B cell (primary cell): Measurements from ENCODE around the gene TBC1D10A. TPM values are rescaled to one million over a fixed set of nuclear protein-coding genes. Genes with fewer than 3 reads are reported as not detected.

ENCODE experiments used
- ATAC-seq: fragments of 200-7000 bp; cut with Tn5 transposase; one replicate; pipeline ENCODE4 v1.10.0; 2021; ENCODE audit warnings: low read depth, mild to moderate bottlenecking, moderate number of reproducible peaks, moderate library complexity
- CTCF ChIA-PET: fragments of 350-600 bp; sonication (Branson Sonifier 250); formaldehyde crosslinking; loops from one replicate; lab custom pipeline; 2021; ENCODE audit warnings: antibody characterized with exemption, inconsistent platforms; lab: Charles Lee
- POLR2A ChIA-PET: fragments of 350-600 bp; sonication (Branson Sonifier 250); formaldehyde crosslinking; loops from one replicate; lab custom pipeline; 2021; ENCODE audit warnings: antibody characterized with exemption; lab: Charles Lee
- DNase-seq: peaks from one replicate; pipeline ENCODE4 v3.0.0; 2013
- H2AFZ ChIP-seq: 2 replicates; pipeline ENCODE4 v1.6.1; 2012; ENCODE audit warnings: mild to moderate bottlenecking, low read depth, low read length; ENCODE audit not compliant: insufficient read depth, poor library complexity, severe bottlenecking
- H3K27ac ChIP-seq, 2 donors: 1 replicate in 1 of 2; 2 replicates in 1 of 2; pipeline ENCODE4 v1.5.1; 2012 to 2013; ENCODE audit warnings: low read length in 2 of 2, mild to moderate bottlenecking in 2 of 2, moderate library complexity in 1 of 2
- H3K27me3 ChIP-seq, 4 experiments: fragments of 200-600 bp in 1 of 4; sonication (generic) in 1 of 4; replicated peaks in 1 of 4; 1 replicate in 2 of 4; 2 replicates in 2 of 4; pipeline versions ENCODE4 v1.6.1 to v1.7.0; 2013 to 2016; ENCODE audit warnings: low read length in 3 of 4, mild to moderate bottlenecking in 2 of 4, mixed read lengths in 1 of 4, moderate library complexity in 1 of 4; ENCODE audit not compliant: insufficient read depth in 4 of 4, control insufficient read depth in 3 of 4; ENCODE audit errors: control extremely low read depth in 1 of 4
- H3K36me3 ChIP-seq, 2 experiments: replicated peaks in 1 of 2; 1 replicate in 1 of 2; 2 replicates in 1 of 2; pipeline versions ENCODE4 v1.6.1 to v1.7.1; 2013; ENCODE audit warnings: low read length in 1 of 2; ENCODE audit not compliant: insufficient read depth in 2 of 2, control insufficient read depth in 1 of 2; ENCODE audit errors: control extremely low read depth in 1 of 2, extremely low read depth in 1 of 2
- H3K4me1 ChIP-seq, 2 donors: fragments of 200-600 bp in 1 of 2; sonication (generic) in 1 of 2; 1 replicate in 1 of 2; 2 replicates in 1 of 2; pipeline versions ENCODE4 v1.5.1 to v1.6.1; 2013 to 2017; ENCODE audit warnings: low read length in 2 of 2; ENCODE audit not compliant: control insufficient read depth in 2 of 2, insufficient read depth in 2 of 2
- H3K4me2 ChIP-seq: replicated peaks from 2 replicates; pipeline ENCODE3; 2012; ENCODE audit warnings: mild to moderate bottlenecking, low read depth, low read length; ENCODE audit not compliant: poor library complexity, severe bottlenecking
- H3K4me3 ChIP-seq, 5 experiments: fragments of 200-600 bp in 1 of 5; sonication (generic) in 1 of 5; 1 replicate in 3 of 5; 2 replicates in 2 of 5; pipeline versions ENCODE4 v1.5.1 to v1.7.0; 2011 to 2016; ENCODE audit warnings: low read length in 4 of 5, mild to moderate bottlenecking in 4 of 5, low read depth in 2 of 5, control low read depth in 1 of 5, moderate library complexity in 1 of 5; ENCODE audit not compliant: insufficient read depth in 1 of 5; ENCODE audit errors: control extremely low read depth in 1 of 5, extremely low read depth in 1 of 5
- H3K79me2 ChIP-seq: fragments of 200-600 bp; sonication (generic); one replicate; pipeline ENCODE4 v1.6.0; 2016; ENCODE audit warnings: low read length; ENCODE audit not compliant: control insufficient read depth, insufficient read depth
- H3K9ac ChIP-seq: fragments of 200-600 bp; sonication (generic); 2 replicates; pipeline ENCODE4 v1.6.1; 2017; ENCODE audit warnings: mild to moderate bottlenecking, low read length, moderate library complexity
- H3K9me3 ChIP-seq, 3 donors: one replicate each; pipeline versions ENCODE4 v1.6.1 to v1.7.1; 2013; ENCODE audit warnings: low read length in 2 of 3; ENCODE audit not compliant: control insufficient read depth in 2 of 3, insufficient read depth in 1 of 3; ENCODE audit errors: control extremely low read depth in 1 of 3
- H4K20me1 ChIP-seq: 2 replicates; pipeline ENCODE4 v1.6.0; 2012; ENCODE audit warnings: mild to moderate bottlenecking, low read length; ENCODE audit not compliant: insufficient read depth, control insufficient read depth, poor library complexity, severe bottlenecking
- H3K27ac Mint-ChIP-seq: one replicate; pipeline ENCODE4 v1.8.0; 2021; ENCODE audit warnings: mixed read lengths
- H3K27me3 Mint-ChIP-seq: one replicate; pipeline ENCODE4 v1.8.0; 2021; ENCODE audit warnings: mixed read lengths
- H3K4me1 Mint-ChIP-seq: one replicate; pipeline ENCODE4 v1.8.0; 2021; ENCODE audit warnings: mixed read lengths
- H3K4me3 Mint-ChIP-seq: one replicate; pipeline ENCODE4 v1.8.0; 2021; ENCODE audit warnings: mixed read lengths
- H3K9me3 Mint-ChIP-seq: one replicate; pipeline ENCODE4 v1.8.0; 2022; ENCODE audit warnings: mixed read lengths; ENCODE audit not compliant: insufficient read depth
- CTCF ChIP-seq: fragments of 200-600 bp; IDR thresholded peaks from one replicate; pipeline ENCODE4 v1.8.0; 2022; ENCODE audit warnings: antibody characterized with exemption, mild to moderate bottlenecking
- EZH2 ChIP-seq: IDR thresholded peaks from 2 replicates; pipeline ENCODE4 v1.6.1; 2012; ENCODE audit warnings: borderline replicate concordance, low read depth, mild to moderate bottlenecking, moderate library complexity, low read length; ENCODE audit not compliant: insufficient read depth, poor library complexity, severe bottlenecking
- WGBS: methylation state at CpG from one replicate; pipeline ENCODE4 v1.1.5; 2013; ENCODE audit warnings: missing lambda C conversion rate; ENCODE audit not compliant: insufficient coverage; 5-methylcytosine and 5-hydroxymethylcytosine counted together
- intact Hi-C: fragments of 100-400 bp; cut with micrococcal nuclease; formaldehyde crosslinking; loops from one replicate; pipeline ENCODE4 v1.10.0; 2022
- polyA plus RNA-seq: library from polyadenylated mRNA; depleted of rRNA; stranded (reverse); fragments of >200 nt; gene quantifications from 2 replicates; pipeline ENCODE4 v1.2.3, GENCODE V29; 2012
- total RNA-seq, 2 donors: library from RNA; stranded (reverse); fragments of 120-200 nt in 1 of 2; gene quantifications; 1 replicate in 1 of 2; 2 replicates in 1 of 2; pipeline versions ENCODE4 v1.2.3 to v1.2.4, GENCODE V29; 2013 to 2022

Gene TBC1D10A
- total and polyA plus RNA-seq, 2 donors (not counting 1 experiment from before 2014, with no cell fraction given) = 45.2 to 58.4 TPM

DNA sequence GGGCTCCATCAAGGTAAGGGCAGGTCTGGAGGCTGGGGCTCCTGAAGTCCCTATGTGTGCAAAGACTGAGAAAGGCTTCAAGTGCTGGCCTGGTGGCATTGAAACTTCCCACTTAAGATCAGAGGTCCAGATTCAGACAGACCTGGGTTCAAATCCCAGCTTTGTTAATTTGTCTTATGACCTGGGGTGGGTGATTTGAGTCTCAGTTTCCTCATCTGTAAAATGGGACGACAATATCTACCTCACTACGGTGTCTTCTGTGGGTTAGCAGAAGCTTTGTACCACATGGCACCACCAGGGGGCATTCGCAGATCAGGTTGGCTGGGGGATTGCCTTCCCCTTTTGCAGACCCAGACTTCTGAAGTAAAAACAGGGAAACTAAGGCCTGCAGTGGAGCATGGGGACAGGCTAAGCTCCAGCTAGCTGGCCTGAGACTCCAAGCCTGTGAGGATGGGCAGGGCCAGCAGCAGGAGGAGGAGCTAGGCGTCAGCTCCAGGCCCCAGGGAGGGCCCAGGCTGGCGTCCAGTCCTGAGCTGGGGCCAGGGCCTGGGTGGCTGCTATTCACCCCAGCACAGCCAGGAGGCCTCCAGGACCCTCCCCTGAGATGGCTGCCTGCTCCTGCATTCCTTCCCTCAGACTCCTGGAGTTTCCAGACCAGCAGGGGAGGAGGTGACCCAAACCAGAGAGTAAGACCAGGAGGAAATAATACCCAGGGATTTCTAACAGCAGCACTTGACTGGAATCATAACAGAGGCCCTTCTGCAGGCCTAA, 38.9 kb downstream of the TBC1D10A start:
- CTCF ChIA-PET = interaction anchor here (0.6 to 13.2 kb wide), 41 partner anchors 8 to 1709 kb away, joined by 3 to 510 read pairs (median 5); partner anchors contain the start of genes CCDC157, MTFP1, RNF215 and SEC14L2
- H3K27ac ChIP-seq = peak overlapping the region in 1 of 2 donors; percentile 39
- Mint-ChIP-seq H3K4me1 (peaks cover 38% of the 10 kb centered on the region), H3K9me3 (no peaks in the 10 kb centered on the region), H3K27me3 (no peaks in the 10 kb centered on the region), H3K27ac (peak overlapping the region; percentile 64), H3K4me3 (peak overlapping the region; percentile 93)
- peak overlapping the region; percentile 63 for H2AFZ ChIP-seq
- peak; percentile 92 for DNase-seq
- POLR2A ChIA-PET = interaction anchor here (0.7 to 5.9 kb wide), 8 partner anchors 17 to 136 kb away, joined by 3 to 64 read pairs (median 18); partner anchors contain the start of genes CCDC157, RNF215, SF3A1 and TBC1D10A
- H3K4me2 ChIP-seq = peak overlapping the region; percentile 98
- peaks cover 0 to 17% of the 10 kb centered on the region in 2 experiments for H3K36me3 ChIP-seq
- peaks cover 23 to 44% of the 10 kb centered on the region in 2 donors for H3K4me1 ChIP-seq
- TF ChIP-seq CTCF (peak; percentile 91), EZH2 (no peak)
- H3K79me2 ChIP-seq = peaks cover 3% of the 10 kb centered on the region
- peaks cover 8% of the 10 kb centered on the region for H4K20me1 ChIP-seq
- 19% methylated on average over 2 of the region's 5 CpGs for WGBS
- intact Hi-C loops = loop anchor here (1.0 to 5.0 kb wide), 6 partner anchors 21 to 304 kb away; partner anchors contain the start of gene PES1
- ATAC-seq = peak; percentile 31
- no peak overlapping the region for H3K9ac ChIP-seq
- no peaks in the 10 kb centered on the region for H3K27me3 ChIP-seq
- peak overlapping the region in 1 of 5 experiments; percentile 4 for H3K4me3 ChIP-seq
- H3K9me3 ChIP-seq = no peaks in the 10 kb centered on the region
